Measurements from ENCODE around the gene CLPTM1L. TPM values are rescaled to one million over a fixed set of nuclear protein-coding genes. Genes with fewer than 3 reads are reported as not detected.

The CLPTM1L gene
- total RNA-seq = 209 and 261 TPM in 2 replicates

GRCh38 chr5:1344975-1345838, at the start of gene CLPTM1L:
TSS of gene CLPTM1L (minus strand) at chr5:1345099. CDS start at chr5:1344841, 258 bp downstream.

GRCh38 chr5:1294835-1295649, 49.9 kb downstream of the CLPTM1L start, which contains the start of gene TERT:
TSS of gene TERT (minus strand) at chr5:1295068. CDS start at chr5:1294989, 79 bp downstream.

Other genes starting within 250 kb of the CLPTM1L start
- gene SLC12A7, start 233.0 kb downstream of the CLPTM1L start, total RNA-seq = 12.4 and 17.6 TPM in 2 replicates
- gene SLC6A19, start 143.5 kb downstream of the CLPTM1L start, total RNA-seq = not detected in 2 replicates
- not detected in 2 replicates for gene SLC6A18, start 119.7 kb downstream of the CLPTM1L start, total RNA-seq
- gene TERT, start 50.0 kb downstream of the CLPTM1L start, total RNA-seq = under 0.01 TPM in 1 of 2 replicates, not detected in the other
- gene SLC6A3, start 100.3 kb upstream of the CLPTM1L start, total RNA-seq = not detected in 2 replicates
- gene LPCAT1, start 178.9 kb upstream of the CLPTM1L start, total RNA-seq = 67.7 and 75.8 TPM in 2 replicates

Measured in uterine smooth muscle cell (primary cell).